HAP-1 (cell line): ENCODE results near the gene SH3TC1.

Experiments
- DNase-seq, 2 experiments: peaks; one replicate each; pipeline ENCODE4 v3.0.0-alpha.2; 2016 to 2020; ENCODE audit warnings: low spot score in 2 of 2
- H3K27me3 ChIP-seq: fragments of 250-450 bp; sonication (Bioruptor Pico); 2 replicates; pipeline ENCODE4 v1.5.1; 2020; ENCODE audit warnings: low read depth, mild to moderate bottlenecking, moderate library complexity
- H3K36me3 ChIP-seq: fragments of 250-450 bp; sonication (Bioruptor Pico); replicated peaks from 2 replicates; pipeline ENCODE4 v1.5.1; 2020; ENCODE audit warnings: mild to moderate bottlenecking
- H3K4me1 ChIP-seq: fragments of 250-450 bp; sonication (Bioruptor Pico); 2 replicates; pipeline ENCODE4 v1.5.1; 2020; ENCODE audit warnings: mild to moderate bottlenecking
- H3K4me3 ChIP-seq: fragments of 250-450 bp; sonication (Bioruptor Pico); 2 replicates; pipeline ENCODE4 v1.5.1; 2020; ENCODE audit warnings: mild to moderate bottlenecking, moderate library complexity
- H3K9me3 ChIP-seq: fragments of 250-450 bp; sonication (Bioruptor Pico); 2 replicates; pipeline ENCODE4 v1.5.1; 2020; ENCODE audit warnings: mild to moderate bottlenecking, moderate library complexity
- in situ Hi-C: fragments of 300-500 bp; cut with MboI; formaldehyde crosslinking; loops from 3 replicates; pipeline ENCODE4 v1.14.3; 2020; ENCODE audit warnings: low sequenced_read_pairs, inconsistent platforms, mixed read lengths

The SH3TC1 gene

GRCh38 chr4:8282134-8282641, 83.1 kb downstream of the SH3TC1 start:
- in situ Hi-C loops = no loop called here
- Histone ChIP-seq H3K4me3 (no peak overlapping the region), H3K4me1 (no peaks in the 10 kb centered on the region), H3K9me3 (no peaks in the 10 kb centered on the region), H3K36me3 (no peaks in the 10 kb centered on the region), H3K27me3 (no peaks in the 10 kb centered on the region)
- no peak for DNase-seq

GRCh38 chr4:8282742-8283141, 83.7 kb downstream of the SH3TC1 start:
- in situ Hi-C loops = no loop called here
- Histone ChIP-seq H3K27me3 (no peaks in the 10 kb centered on the region), H3K36me3 (no peaks in the 10 kb centered on the region), H3K9me3 (no peaks in the 10 kb centered on the region), H3K4me1 (no peaks in the 10 kb centered on the region), H3K4me3 (no peak overlapping the region)
- no peak for DNase-seq

- DNase-seq = no peak
- Histone ChIP-seq H3K4me1 (no peaks in the 10 kb centered on the region), H3K4me3 (no peak overlapping the region), H3K36me3 (no peaks in the 10 kb centered on the region), H3K9me3 (no peaks in the 10 kb centered on the region), H3K27me3 (no peaks in the 10 kb centered on the region)
- in situ Hi-C loops = no loop called here
Measured at GRCh38 chr4:8283161-8283560, 84.1 kb downstream of the SH3TC1 start.

GRCh38 chr4:8283631-8284121, 84.6 kb downstream of the SH3TC1 start:
- no peak overlapping the region for H3K4me3 ChIP-seq
- no peaks in the 10 kb centered on the region for H3K9me3 ChIP-seq
- H3K27me3 ChIP-seq = no peaks in the 10 kb centered on the region
- H3K4me1 ChIP-seq = no peaks in the 10 kb centered on the region
- DNase-seq = no peak
- in situ Hi-C loops = no loop called here
- no peaks in the 10 kb centered on the region for H3K36me3 ChIP-seq

GRCh38 chr4:8284391-8284790, 85.3 kb downstream of the SH3TC1 start:
- no peaks in the 10 kb centered on the region for H3K27me3 ChIP-seq
- no peaks in the 10 kb centered on the region for H3K36me3 ChIP-seq
- no peaks in the 10 kb centered on the region for H3K4me1 ChIP-seq
- H3K4me3 ChIP-seq = no peak overlapping the region
- H3K9me3 ChIP-seq = no peaks in the 10 kb centered on the region
- in situ Hi-C loops = no loop called here
- no peak for DNase-seq

- Histone ChIP-seq H3K9me3 (no peaks in the 10 kb centered on the region), H3K4me3 (no peak overlapping the region), H3K36me3 (no peaks in the 10 kb centered on the region), H3K27me3 (no peaks in the 10 kb centered on the region), H3K4me1 (no peaks in the 10 kb centered on the region)
- no peak for DNase-seq
- in situ Hi-C loops = no loop called here
Measured at GRCh38 chr4:8285143-8285975, 86.3 kb downstream of the SH3TC1 start.

GRCh38 chr4:8285976-8286718, 87.1 kb downstream of the SH3TC1 start:
- Histone ChIP-seq H3K36me3 (no peaks in the 10 kb centered on the region), H3K27me3 (no peaks in the 10 kb centered on the region), H3K9me3 (no peaks in the 10 kb centered on the region), H3K4me3 (no peak overlapping the region), H3K4me1 (no peaks in the 10 kb centered on the region)
- no peak for DNase-seq
- in situ Hi-C loops = no loop called here

GRCh38 chr4:8286719-8287342, 87.7 kb downstream of the SH3TC1 start:
- Histone ChIP-seq H3K4me1 (no peaks in the 10 kb centered on the region), H3K36me3 (no peaks in the 10 kb centered on the region), H3K4me3 (no peak overlapping the region), H3K9me3 (no peaks in the 10 kb centered on the region), H3K27me3 (no peaks in the 10 kb centered on the region)
- no peak for DNase-seq
- in situ Hi-C loops = no loop called here

GRCh38 chr4:8287343-8288280, 88.5 kb downstream of the SH3TC1 start:
- Histone ChIP-seq H3K9me3 (no peaks in the 10 kb centered on the region), H3K4me3 (no peak overlapping the region), H3K27me3 (no peaks in the 10 kb centered on the region), H3K4me1 (no peaks in the 10 kb centered on the region), H3K36me3 (no peaks in the 10 kb centered on the region)
- DNase-seq = no peak
- in situ Hi-C loops = no loop called here

- H3K4me1 ChIP-seq = no peaks in the 10 kb centered on the region
- H3K4me3 ChIP-seq = no peak overlapping the region
- H3K36me3 ChIP-seq = no peaks in the 10 kb centered on the region
- no peaks in the 10 kb centered on the region for H3K9me3 ChIP-seq
- DNase-seq = no peak
- in situ Hi-C loops = no loop called here
- H3K27me3 ChIP-seq = no peaks in the 10 kb centered on the region
Measured at GRCh38 chr4:8289151-8289750, 90.2 kb downstream of the SH3TC1 start.

- no peaks in the 10 kb centered on the region for H3K27me3 ChIP-seq
- no peaks in the 10 kb centered on the region for H3K9me3 ChIP-seq
- no peaks in the 10 kb centered on the region for H3K4me1 ChIP-seq
- in situ Hi-C loops = no loop called here
- H3K4me3 ChIP-seq = no peak overlapping the region
- no peaks in the 10 kb centered on the region for H3K36me3 ChIP-seq
- DNase-seq = no peak
Measured at GRCh38 chr4:8289956-8290700, 91.0 kb downstream of the SH3TC1 start.

GRCh38 chr4:8290701-8290970, 91.5 kb downstream of the SH3TC1 start:
- in situ Hi-C loops = no loop called here
- H3K4me3 ChIP-seq = no peak overlapping the region
- H3K9me3 ChIP-seq = no peaks in the 10 kb centered on the region
- no peaks in the 10 kb centered on the region for H3K4me1 ChIP-seq
- H3K27me3 ChIP-seq = no peaks in the 10 kb centered on the region
- no peaks in the 10 kb centered on the region for H3K36me3 ChIP-seq
- DNase-seq = no peak
